Left lung (tissue), 10 donors: ENCODE data around the gene MOCS3. TPM values are rescaled to one million over a fixed set of nuclear protein-coding genes. Genes with fewer than 3 reads are reported as not detected.

Experiments
- ATAC-seq: fragments of 200-7000 bp; cut with Tn5 transposase; one replicate; pipeline ENCODE4 v1.9.1; 2020; ENCODE audit warnings: moderate library complexity
- DNase-seq, 4 donors: peaks; one replicate each; pipeline ENCODE4 v3.0.0-alpha.2; 2013 to 2020
- H3K27ac ChIP-seq, 2 donors: fragments of 200-600 bp; sonication (generic) in 1 of 2; one replicate each; pipeline versions ENCODE4 v1.5.0 to v1.8.0; 2020 to 2021
- H3K27me3 ChIP-seq, 2 donors: fragments of 200-600 bp; sonication (generic) in 1 of 2; one replicate each; pipeline versions ENCODE4 v1.5.0 to v1.8.0; 2020 to 2021
- H3K36me3 ChIP-seq, 2 donors: fragments of 200-600 bp; sonication (generic) in 1 of 2; one replicate each; pipeline versions ENCODE4 v1.5.0 to v1.8.0; 2020 to 2021
- H3K4me1 ChIP-seq, 2 donors: fragments of 200-600 bp; one replicate each; pipeline ENCODE4 v1.8.0; 2021
- H3K4me3 ChIP-seq, 2 donors: fragments of 200-600 bp; sonication (generic) in 1 of 2; one replicate each; pipeline versions ENCODE4 v1.5.0 to v1.8.0; 2020 to 2021; ENCODE audit warnings: mild to moderate bottlenecking in 1 of 2
- H3K9me3 ChIP-seq, 2 donors: fragments of 200-600 bp; sonication (generic) in 1 of 2; one replicate each; pipeline versions ENCODE4 v1.5.0 to v1.8.0; 2020 to 2021
- intact Hi-C, 2 donors: fragments of 100-400 bp; cut with DNase I; formaldehyde crosslinking; loops; one replicate each; pipeline versions ENCODE4 v1.11.2 to v1.14.2; 2022
- polyA plus RNA-seq, 6 donors: library from polyadenylated mRNA; unstranded; fragments of 120-200 nt; gene quantifications; one replicate each; pipeline ENCODE4 v1.2.1, GENCODE V29; 2013; ENCODE audit not compliant: insufficient read length in 6 of 6
- total RNA-seq, 2 donors: library from RNA; stranded (reverse); fragmentation: NEBNext Ultra II Directional; extraction: Animal tissue kit (Norgen Biotek cat#: 25700); gene quantifications; one replicate each; pipeline ENCODE4 v1.2.1, GENCODE V29; 2021
- TF ChIP-seq, protein P1 (sequence below), 2 donors: fragments of 200-600 bp; sonication (generic) in 1 of 2; IDR thresholded peaks; one replicate each; pipeline versions ENCODE4 v1.5.0 to v1.8.0; 2021; ENCODE audit warnings: antibody characterized with exemption in 2 of 2
- donor health status: DM: no; HTN: yes; CAD: no.
- donor health status: DM: no; HTN: no; CAD: no.

The MOCS3 gene
- total and polyA plus RNA-seq, 8 donors = 3.1 to 4.2 (median 3.7) TPM

GRCh38 chr20:50948132-50948785 is 10.4 kb upstream of the MOCS3 start:
- Histone ChIP-seq H3K9me3 (no peaks in the 10 kb centered on the region), H3K27ac (no peak overlapping the region), H3K27me3 (no peaks in the 10 kb centered on the region), H3K36me3 (peaks cover 0 to 95% of the 10 kb centered on the region in 2 donors), H3K4me3 (no peak overlapping the region), H3K4me1 (no peaks in the 10 kb centered on the region)
- DNase-seq = no peak
- intact Hi-C loops = no loop called here
- no peak for ATAC-seq
- TF ChIP-seq, protein P1, sequence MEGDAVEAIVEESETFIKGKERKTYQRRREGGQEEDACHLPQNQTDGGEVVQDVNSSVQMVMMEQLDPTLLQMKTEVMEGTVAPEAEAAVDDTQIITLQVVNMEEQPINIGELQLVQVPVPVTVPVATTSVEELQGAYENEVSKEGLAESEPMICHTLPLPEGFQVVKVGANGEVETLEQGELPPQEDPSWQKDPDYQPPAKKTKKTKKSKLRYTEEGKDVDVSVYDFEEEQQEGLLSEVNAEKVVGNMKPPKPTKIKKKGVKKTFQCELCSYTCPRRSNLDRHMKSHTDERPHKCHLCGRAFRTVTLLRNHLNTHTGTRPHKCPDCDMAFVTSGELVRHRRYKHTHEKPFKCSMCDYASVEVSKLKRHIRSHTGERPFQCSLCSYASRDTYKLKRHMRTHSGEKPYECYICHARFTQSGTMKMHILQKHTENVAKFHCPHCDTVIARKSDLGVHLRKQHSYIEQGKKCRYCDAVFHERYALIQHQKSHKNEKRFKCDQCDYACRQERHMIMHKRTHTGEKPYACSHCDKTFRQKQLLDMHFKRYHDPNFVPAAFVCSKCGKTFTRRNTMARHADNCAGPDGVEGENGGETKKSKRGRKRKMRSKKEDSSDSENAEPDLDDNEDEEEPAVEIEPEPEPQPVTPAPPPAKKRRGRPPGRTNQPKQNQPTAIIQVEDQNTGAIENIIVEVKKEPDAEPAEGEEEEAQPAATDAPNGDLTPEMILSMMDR (IDR thresholded peaks at IDR 0.05) = no peak

DNA sequence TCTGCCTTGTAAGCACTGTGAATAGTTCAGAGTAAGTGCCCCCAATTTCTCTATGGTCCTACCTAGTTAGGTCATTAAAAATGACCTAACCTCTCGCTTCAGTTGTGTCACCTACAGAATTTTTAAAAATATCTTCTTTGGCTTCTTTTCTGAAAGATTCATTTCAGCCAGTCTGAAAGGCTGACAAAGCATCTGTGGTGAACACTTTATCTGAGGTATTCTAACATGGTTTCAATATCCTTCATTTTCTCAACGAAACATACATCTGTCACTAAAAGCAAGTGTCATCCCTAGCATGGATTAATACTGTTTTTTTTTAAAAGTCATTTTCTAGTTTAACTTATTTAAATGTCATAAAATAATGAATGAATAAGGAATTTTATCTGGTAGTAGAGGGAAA is 5.4 kb upstream of the MOCS3 start:
- DNase-seq (no peak), ATAC-seq (no peak)
- H3K4me3 ChIP-seq = no peak overlapping the region
- H3K27ac ChIP-seq = no peak overlapping the region
- H3K36me3 ChIP-seq = peaks cover 0 to 61% of the 10 kb centered on the region in 2 donors
- no peaks in the 10 kb centered on the region for H3K27me3 ChIP-seq
- H3K9me3 ChIP-seq = no peaks in the 10 kb centered on the region
- TF ChIP-seq, protein P1 (IDR thresholded peaks at IDR 0.05) = no peak
- peaks cover 12 to 33% of the 10 kb centered on the region in 2 donors for H3K4me1 ChIP-seq
- intact Hi-C loops = no loop called here

DNA sequence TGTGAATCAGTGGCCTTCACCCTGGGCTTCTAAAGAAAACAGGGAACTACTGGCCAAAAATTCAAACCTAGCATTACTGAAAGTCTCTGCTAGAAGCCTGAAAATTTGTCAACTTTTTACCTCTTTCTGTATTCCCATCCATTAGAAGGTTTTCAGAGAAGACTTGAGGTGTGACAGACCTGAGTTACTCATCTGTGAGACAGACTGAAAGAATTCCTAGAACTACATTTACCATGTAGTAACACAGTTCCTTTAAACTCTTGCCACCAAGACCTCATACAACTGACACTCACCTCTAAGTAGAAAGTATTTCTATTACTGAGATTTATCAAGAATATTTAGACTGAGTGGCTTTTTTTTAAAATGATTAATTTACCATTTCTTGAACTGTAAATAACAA is 4.8 kb upstream of the MOCS3 start:
- H3K9me3 ChIP-seq = no peaks in the 10 kb centered on the region
- intact Hi-C loops = no loop called here
- H3K36me3 ChIP-seq = peaks cover 0 to 55% of the 10 kb centered on the region in 2 donors
- peaks cover 12 to 33% of the 10 kb centered on the region in 2 donors for H3K4me1 ChIP-seq
- no peak overlapping the region for H3K4me3 ChIP-seq
- DNase-seq = no peak
- TF ChIP-seq, protein P1 (IDR thresholded peaks at IDR 0.05) = no peak
- H3K27me3 ChIP-seq = no peaks in the 10 kb centered on the region
- ATAC-seq = no peak
- no peak overlapping the region for H3K27ac ChIP-seq

GRCh38 chr20:50957276-50957675 is 1.3 kb upstream of the MOCS3 start:
- peak overlapping the region; percentile 97 to 100 for H3K4me3 ChIP-seq
- no peak overlapping the region for H3K27ac ChIP-seq
- ATAC-seq (no peak), DNase-seq (no peak)
- TF ChIP-seq, protein P1 (IDR thresholded peaks at IDR 0.05) = no peak
- intact Hi-C loops = no loop called here
- no peaks in the 10 kb centered on the region for H3K9me3 ChIP-seq
- H3K4me1 ChIP-seq = peaks cover 25 to 54% of the 10 kb centered on the region in 2 donors
- peaks cover 0 to 30% of the 10 kb centered on the region in 2 donors for H3K36me3 ChIP-seq
- H3K27me3 ChIP-seq = no peaks in the 10 kb centered on the region

GRCh38 chr20:50957798-50958614 is 612 bp upstream of the MOCS3 start, which contains the start of gene DPM1:
Gene DPM1, minus strand, starts transcription at chr20:50958532. Its CDS starts 9 bp downstream, at chr20:50958523.
- Histone ChIP-seq H3K9me3 (no peaks in the 10 kb centered on the region), H3K4me1 (peaks cover 25 to 54% of the 10 kb centered on the region in 2 donors), H3K27ac (peak within 1 kb of the TSS; percentile 86 to 96), H3K4me3 (peak within 1 kb of the TSS; percentile 97 to 100), H3K27me3 (no peaks in the 10 kb centered on the region), H3K36me3 (peaks cover 0 to 31% of the 10 kb centered on the region in 2 donors)
- intact Hi-C loops = no loop called here
- ATAC-seq (peak; percentile 94), DNase-seq (peak in 3 of 4 donors; percentile 88 to 93 (median 90))
- TF ChIP-seq, protein P1 (IDR thresholded peaks at IDR 0.05) = no peak
